ACC112 (cell line): Measurements from ENCODE around the gene MBNL1.
"Not testable (repeated sequence)": the region's sequence is repeated elsewhere in the genome, so short reads cannot be mapped to it uniquely, and the experiment has no call there.

Experiments
- H2AFZ ChIP-seq: fragments of 200-600 bp; sonication (generic); one replicate; pipeline ENCODE4 v1.6.0; 2017; ENCODE audit warnings: antibody characterized with exemption, low read length; ENCODE audit not compliant: unreplicated experiment
- H3K27ac ChIP-seq: fragments of 200-600 bp; sonication (generic); 2 replicates; pipeline ENCODE4 v1.5.1; 2014; ENCODE audit warnings: low read depth, mild to moderate bottlenecking, antibody characterized with exemption, low read length, moderate library complexity
- H3K27me3 ChIP-seq: fragments of 200-600 bp; sonication (generic); 2 replicates; pipeline ENCODE4 v1.6.1; 2014; ENCODE audit warnings: mild to moderate bottlenecking, antibody characterized with exemption, low read length, moderate library complexity, mixed read lengths; ENCODE audit not compliant: insufficient read depth
- H3K36me3 ChIP-seq: fragments of 200-600 bp; sonication (generic); 2 replicates; pipeline ENCODE4 v1.6.1; 2016; ENCODE audit warnings: mild to moderate bottlenecking, antibody characterized with exemption, low read length, moderate library complexity, mixed read lengths; ENCODE audit not compliant: insufficient read depth
- H3K4me1 ChIP-seq: fragments of 200-600 bp; sonication (generic); one replicate; pipeline ENCODE4 v1.6.1; 2016; ENCODE audit warnings: low read length, mixed read lengths; ENCODE audit not compliant: insufficient read depth, unreplicated experiment, control insufficient read depth
- H3K4me3 ChIP-seq: fragments of 200-600 bp; sonication (generic); 2 replicates; pipeline ENCODE4 v1.5.1; 2014; ENCODE audit warnings: mild to moderate bottlenecking, low read depth, low read length
- H3K79me2 ChIP-seq: fragments of 200-600 bp; sonication (generic); one replicate; pipeline ENCODE4 v1.6.0; 2016; ENCODE audit warnings: low read length; ENCODE audit not compliant: control insufficient read depth, unreplicated experiment, insufficient read depth

Gene MBNL1

DNA sequence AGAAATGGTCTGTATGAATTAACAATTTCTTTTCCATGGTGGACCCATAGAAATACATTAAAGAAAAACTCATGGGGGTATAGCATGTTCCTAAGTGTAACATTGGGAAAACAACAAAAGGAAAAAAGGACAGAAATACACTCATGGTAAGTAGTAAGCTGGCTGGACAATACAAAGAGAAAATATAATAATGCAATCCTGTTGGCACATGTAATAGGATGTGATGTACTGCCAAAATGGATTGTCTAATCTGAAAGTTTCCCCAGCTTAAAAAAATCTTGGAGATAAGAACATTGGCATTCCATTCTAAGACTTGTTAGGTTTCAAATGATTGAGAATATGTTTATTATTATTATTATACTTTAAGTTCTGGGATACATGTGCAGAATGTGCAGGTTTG, 128.1 kb downstream of the MBNL1 start:
- no peak overlapping the region for H2AFZ ChIP-seq
- no peaks in the 10 kb centered on the region for H3K27me3 ChIP-seq
- peaks cover 10% of the 10 kb centered on the region for H3K36me3 ChIP-seq
- H3K4me1 ChIP-seq = peaks cover 56% of the 10 kb centered on the region
- H3K79me2 ChIP-seq = peaks cover 84% of the 10 kb centered on the region
- no peak overlapping the region for H3K4me3 ChIP-seq
- peak overlapping the region; percentile 55 for H3K27ac ChIP-seq

DNA sequence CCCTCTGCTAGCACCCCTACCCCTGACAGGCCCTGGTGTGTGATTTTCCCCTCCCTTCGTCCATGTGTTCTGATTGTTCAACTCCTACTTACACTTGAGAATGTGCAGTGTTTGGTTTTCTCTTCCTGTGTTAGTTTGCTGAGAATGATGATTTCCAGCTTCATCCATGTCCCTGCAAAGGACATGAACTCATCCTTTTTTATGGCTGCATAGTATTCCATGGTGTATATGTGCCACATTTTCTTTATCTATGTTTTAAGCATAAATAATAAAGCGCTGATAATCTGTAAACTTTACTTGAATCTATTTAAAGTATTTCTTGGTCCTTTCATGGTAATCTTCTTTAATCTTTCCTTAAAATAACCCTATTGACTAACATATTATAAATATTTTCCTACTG, 128.6 kb downstream of the MBNL1 start:
- H3K4me3 ChIP-seq, H2AFZ ChIP-seq, H3K27me3 ChIP-seq: not testable (repeated sequence)
- peak overlapping the region; percentile 30; the same call in 1 of the 2 replicates for H3K27ac ChIP-seq
- H3K79me2 ChIP-seq = peaks cover 85% of the 10 kb centered on the region
- peaks cover 10% of the 10 kb centered on the region for H3K36me3 ChIP-seq
- H3K4me1 ChIP-seq = peaks cover 56% of the 10 kb centered on the region

DNA sequence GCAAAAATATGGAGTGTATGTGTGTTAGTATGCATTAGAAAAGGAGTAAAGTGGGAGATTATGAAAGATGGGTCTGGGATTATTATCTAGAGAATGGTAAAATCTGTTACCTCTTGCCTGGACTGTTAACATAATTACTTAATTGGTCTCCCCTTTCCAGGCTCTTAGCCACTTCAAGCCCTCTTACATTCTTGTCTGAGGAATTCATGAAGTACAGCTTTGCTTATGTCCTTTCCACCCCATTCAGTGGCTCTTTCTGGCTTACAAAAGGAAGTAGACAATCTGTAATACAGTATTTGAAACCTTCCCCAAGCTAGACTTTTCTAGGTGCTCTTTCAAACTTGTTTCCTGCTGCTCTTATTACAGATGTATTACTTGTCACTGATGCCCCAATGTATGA, 129.8 kb downstream of the MBNL1 start:
- Histone ChIP-seq H3K27me3 (no peaks in the 10 kb centered on the region), H3K27ac (peak overlapping the region; percentile 82), H2AFZ (no peak overlapping the region), H3K36me3 (peaks cover 10% of the 10 kb centered on the region), H3K79me2 (peaks cover 85% of the 10 kb centered on the region), H3K4me3 (no peak overlapping the region), H3K4me1 (peaks cover 62% of the 10 kb centered on the region)

DNA sequence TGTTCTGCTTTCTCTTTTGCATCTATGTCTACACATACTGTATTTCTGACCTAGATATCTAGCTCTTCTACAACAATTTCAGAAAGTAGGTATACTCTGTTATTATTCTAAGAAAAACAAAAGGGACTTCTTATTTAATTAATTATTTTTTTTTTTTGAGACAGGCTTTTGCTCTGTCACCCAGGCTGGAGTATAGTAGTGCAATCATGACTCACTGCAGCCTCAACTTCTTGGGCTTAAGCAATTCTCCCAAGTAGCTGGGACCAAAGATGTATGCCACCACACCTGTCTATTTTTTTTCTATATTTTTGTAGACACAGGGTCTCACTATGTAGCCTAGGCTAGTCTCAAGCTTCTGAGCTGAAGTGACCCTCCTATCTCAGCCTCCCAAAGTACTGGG, 130.6 kb downstream of the MBNL1 start:
- H3K4me3 ChIP-seq = peak overlapping the region; percentile 31; the same call in 1 of the 2 replicates
- H3K27me3 ChIP-seq = no peaks in the 10 kb centered on the region
- peaks cover 86% of the 10 kb centered on the region for H3K79me2 ChIP-seq
- H3K4me1 ChIP-seq = peaks cover 71% of the 10 kb centered on the region
- H3K27ac ChIP-seq = peak overlapping the region; percentile 82
- peaks cover 5% of the 10 kb centered on the region for H3K36me3 ChIP-seq
- no peak overlapping the region for H2AFZ ChIP-seq

DNA sequence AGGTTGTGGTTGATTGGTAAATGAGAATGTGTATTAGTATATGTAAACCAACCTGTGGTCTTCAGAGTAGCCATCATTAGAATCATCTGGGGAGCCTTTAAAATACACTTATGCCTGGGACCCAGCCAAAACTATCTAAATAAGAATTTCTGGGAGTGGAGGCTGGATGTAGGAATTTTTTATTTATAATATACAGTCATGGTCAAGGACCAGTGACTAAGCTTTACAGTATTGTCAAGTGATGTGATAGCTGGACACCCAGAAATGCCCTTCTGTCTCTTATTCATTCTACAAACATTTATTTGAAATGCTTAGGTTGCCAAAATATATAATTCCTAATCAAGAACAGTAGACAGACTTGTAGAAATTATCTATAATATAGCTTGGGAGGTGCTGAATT, 132.2 kb downstream of the MBNL1 start:
- Histone ChIP-seq H3K27ac (peak overlapping the region; percentile 82), H2AFZ (no peak overlapping the region), H3K27me3 (no peaks in the 10 kb centered on the region), H3K36me3 (peaks cover 3% of the 10 kb centered on the region; the same call in 1 of the 2 replicates), H3K79me2 (peaks cover 88% of the 10 kb centered on the region), H3K4me3 (peak overlapping the region; percentile 34; the same call in 1 of the 2 replicates), H3K4me1 (peaks cover 84% of the 10 kb centered on the region)

DNA sequence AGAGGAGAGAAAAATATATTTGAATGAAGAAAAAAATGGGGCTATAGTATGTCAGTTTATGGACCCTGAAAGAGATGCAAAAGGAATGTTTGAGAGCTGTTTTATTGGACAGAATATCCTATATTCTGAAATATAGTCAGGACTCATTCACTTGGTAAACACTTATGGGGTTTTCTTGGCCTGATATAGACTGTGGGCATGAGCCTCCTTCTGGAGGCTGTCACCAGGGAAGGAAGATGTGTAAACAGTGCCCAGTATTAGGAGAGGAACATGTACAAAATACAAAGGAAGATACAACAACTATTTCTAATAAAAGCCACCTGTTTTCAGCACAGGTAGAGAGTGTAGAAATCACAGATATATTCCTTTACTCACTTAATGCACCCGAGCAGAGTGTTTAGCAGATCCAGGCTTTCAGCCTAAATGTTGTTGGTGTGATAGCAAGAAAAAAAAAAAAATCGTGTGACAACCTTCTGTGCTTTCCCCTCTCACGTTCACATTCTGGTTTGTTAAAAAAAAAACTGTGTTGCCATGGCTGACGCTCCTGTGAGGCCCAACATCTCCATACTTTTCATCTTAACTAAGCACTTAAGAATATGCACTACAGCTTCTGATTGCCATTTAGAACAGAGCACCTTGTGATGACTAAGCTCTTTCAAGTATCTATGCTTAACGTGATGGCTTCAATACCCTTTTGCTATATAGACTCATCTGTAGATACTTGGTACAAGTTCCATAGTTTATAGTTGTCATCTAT, 134.1 kb downstream of the MBNL1 start:
- no peaks in the 10 kb centered on the region for H3K27me3 ChIP-seq
- H2AFZ ChIP-seq = no peak overlapping the region
- H3K79me2 ChIP-seq = peaks cover 93% of the 10 kb centered on the region
- no peaks in the 10 kb centered on the region for H3K36me3 ChIP-seq
- H3K4me1 ChIP-seq = peaks cover 83% of the 10 kb centered on the region
- peak overlapping the region; percentile 49 for H3K27ac ChIP-seq
- H3K4me3 ChIP-seq = no peak overlapping the region

DNA sequence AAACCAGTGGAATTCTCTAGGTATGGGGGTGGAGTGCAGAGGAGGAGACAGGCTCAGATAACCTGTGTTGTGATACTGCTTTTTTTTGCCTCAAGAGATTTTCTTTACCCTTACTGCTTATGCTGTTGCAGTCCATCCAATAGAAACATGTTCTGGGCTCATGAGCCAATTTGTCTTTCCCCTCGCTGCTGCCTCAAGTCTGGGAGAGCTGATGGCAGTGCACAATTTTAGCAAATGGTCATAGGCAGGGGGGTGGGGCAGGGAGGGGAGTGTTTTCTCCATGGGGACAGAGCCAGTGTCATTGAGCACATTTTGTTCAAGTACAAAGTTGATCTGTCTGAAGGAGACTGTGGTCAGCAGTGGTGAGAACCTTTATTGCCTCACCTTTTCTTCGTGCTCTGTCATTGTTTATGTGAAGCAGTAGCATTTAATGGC, 134.9 kb downstream of the MBNL1 start:
- H3K4me3 ChIP-seq = no peak overlapping the region
- H3K36me3 ChIP-seq = no peaks in the 10 kb centered on the region
- H3K27me3 ChIP-seq = no peaks in the 10 kb centered on the region
- H3K27ac ChIP-seq = peak overlapping the region; percentile 64
- H3K79me2 ChIP-seq = peaks cover 91% of the 10 kb centered on the region
- peaks cover 76% of the 10 kb centered on the region for H3K4me1 ChIP-seq
- no peak overlapping the region for H2AFZ ChIP-seq

DNA sequence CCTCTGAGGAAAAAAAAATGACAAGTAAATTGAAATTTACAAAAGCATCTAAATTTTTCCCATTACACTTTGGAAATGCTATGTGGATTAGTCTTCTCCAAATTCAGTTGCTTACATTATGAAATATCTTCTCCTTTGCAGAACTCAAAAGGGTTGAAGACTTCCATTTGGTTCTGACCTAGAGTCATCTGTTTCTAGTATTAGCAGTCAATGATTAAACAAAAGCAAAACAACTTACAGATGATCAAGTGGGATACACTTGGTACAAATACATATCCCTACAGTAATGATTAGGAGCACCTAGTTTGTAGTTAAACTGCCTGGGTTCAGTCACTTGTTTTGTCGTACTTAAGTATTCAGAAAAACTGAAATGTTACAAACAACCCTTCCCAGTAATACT, 136.2 kb downstream of the MBNL1 start:
- no peaks in the 10 kb centered on the region for H3K27me3 ChIP-seq
- no peak overlapping the region for H2AFZ ChIP-seq
- peaks cover 64% of the 10 kb centered on the region for H3K4me1 ChIP-seq
- H3K4me3 ChIP-seq = no peak overlapping the region
- no peaks in the 10 kb centered on the region for H3K36me3 ChIP-seq
- H3K79me2 ChIP-seq = peaks cover 85% of the 10 kb centered on the region
- H3K27ac ChIP-seq = peak overlapping the region; percentile 95; the same call in 1 of the 2 replicates

DNA sequence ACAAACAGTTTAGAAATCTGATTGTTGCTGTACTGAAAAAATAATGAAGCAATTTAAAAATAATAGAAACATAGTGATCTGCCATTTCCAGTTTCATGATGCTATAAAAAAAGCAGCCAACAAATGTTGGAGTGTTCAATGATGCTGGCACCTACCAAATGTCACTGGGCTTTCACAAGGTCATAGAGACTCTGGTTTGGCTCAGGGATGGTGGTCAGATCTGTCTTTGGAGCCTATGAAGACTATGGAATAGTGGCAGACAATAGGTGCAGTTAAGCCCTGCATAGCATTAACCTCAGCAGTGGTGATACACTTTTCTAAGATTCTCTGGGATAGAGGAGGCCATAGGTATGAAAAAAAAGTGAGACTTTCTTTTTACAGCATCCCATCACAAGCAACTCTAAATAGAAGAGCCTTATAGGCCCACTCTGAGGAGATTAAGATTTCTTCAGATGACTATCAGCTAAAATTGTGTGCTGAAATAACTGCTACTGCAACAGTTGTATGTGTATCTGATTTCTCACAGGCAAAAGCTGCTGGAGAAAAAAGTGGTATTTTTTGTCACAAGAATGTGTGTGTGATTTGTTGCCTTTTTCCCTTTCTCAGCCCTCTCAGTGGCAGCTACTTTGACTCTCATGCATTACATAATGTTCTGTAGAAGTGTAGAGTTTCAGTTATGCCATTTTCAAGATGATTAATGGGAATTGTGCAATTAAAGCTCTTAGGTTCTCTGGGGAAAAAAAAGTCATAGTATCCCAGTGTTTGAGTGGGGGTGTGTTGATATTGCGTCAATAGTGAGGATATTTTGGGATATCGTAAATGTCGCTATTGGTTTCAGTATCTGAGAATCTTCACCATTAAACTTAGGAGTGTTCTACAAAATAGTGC, 137.4 kb downstream of the MBNL1 start:
- H3K27me3 ChIP-seq = no peaks in the 10 kb centered on the region
- H3K79me2 ChIP-seq = peaks cover 86% of the 10 kb centered on the region
- H3K27ac ChIP-seq = peak overlapping the region; percentile 95
- H3K4me1 ChIP-seq = peaks cover 52% of the 10 kb centered on the region
- no peak overlapping the region for H2AFZ ChIP-seq
- H3K36me3 ChIP-seq = no peaks in the 10 kb centered on the region
- peak overlapping the region; percentile 72 for H3K4me3 ChIP-seq

DNA sequence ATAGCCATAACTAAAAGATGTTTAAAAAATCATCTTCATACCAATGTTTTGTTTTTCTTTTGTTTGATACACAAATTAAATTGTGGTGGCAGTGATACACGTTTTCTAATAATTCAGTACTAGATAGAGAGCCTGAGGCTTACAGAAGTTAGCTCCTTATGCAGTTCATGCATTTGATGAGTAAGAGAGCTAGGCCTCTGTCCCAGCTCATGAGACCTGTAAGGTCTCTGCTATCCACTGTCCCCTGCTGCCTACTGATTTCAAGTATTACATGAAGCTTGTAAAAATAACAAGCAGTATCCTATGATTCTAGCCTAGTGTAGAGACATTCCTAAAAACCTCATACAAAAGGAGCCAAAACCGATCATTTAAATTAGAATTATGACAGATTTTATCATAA, 144.5 kb downstream of the MBNL1 start:
- Histone ChIP-seq H3K79me2 (peaks cover 62% of the 10 kb centered on the region), H3K27ac (no peak overlapping the region), H3K4me3 (no peak overlapping the region), H3K4me1 (no peaks in the 10 kb centered on the region), H3K36me3 (peaks cover 29% of the 10 kb centered on the region), H2AFZ (no peak overlapping the region), H3K27me3 (no peaks in the 10 kb centered on the region)
